ENCODE data around the gene AGBL4. TPM values are rescaled to one million over a fixed set of nuclear protein-coding genes. Genes with fewer than 3 reads are reported as not detected.

The AGBL4 gene
- total RNA-seq, 1 donor from 2014 or later = not detected

GRCh38 chr1:49181033-49181432 is 842.7 kb downstream of the AGBL4 start:
- DNase-seq = no peak

- DNase-seq = no peak
Observed at GRCh38 chr1:49171941-49172593, 851.7 kb downstream of the AGBL4 start.

- no peak for DNase-seq
Observed at GRCh38 chr1:49166031-49166430, 857.7 kb downstream of the AGBL4 start.

GRCh38 chr1:49163031-49163430 is 860.7 kb downstream of the AGBL4 start:
- DNase-seq = peak; percentile 2

GRCh38 chr1:49160677-49161076 is 863.1 kb downstream of the AGBL4 start:
- no peak for DNase-seq

GRCh38 chr1:49136738-49137251 is 887.0 kb downstream of the AGBL4 start:
- no peak for DNase-seq

GRCh38 chr1:49125746-49126145 is 898.0 kb downstream of the AGBL4 start:
- DNase-seq = peak; percentile 44

- no peak for DNase-seq
Observed at GRCh38 chr1:49111931-49112330, 911.8 kb downstream of the AGBL4 start.

GRCh38 chr1:49106445-49106844 is 917.3 kb downstream of the AGBL4 start:
- DNase-seq = no peak

- DNase-seq = no peak
Observed at GRCh38 chr1:49104575-49104974, 919.2 kb downstream of the AGBL4 start.

- DNase-seq = no peak
Observed at GRCh38 chr1:49102752-49103151, 921.0 kb downstream of the AGBL4 start.

- DNase-seq = no peak
Observed at GRCh38 chr1:49098866-49099265, 924.9 kb downstream of the AGBL4 start.

- DNase-seq = no peak
Observed at GRCh38 chr1:49086327-49086726, 937.4 kb downstream of the AGBL4 start.

- no peak for DNase-seq
Observed at GRCh38 chr1:49085079-49085478, 938.7 kb downstream of the AGBL4 start.

- peak; percentile 68 for DNase-seq
Observed at GRCh38 chr1:49060766-49061165, 963.0 kb downstream of the AGBL4 start.

- no peak for DNase-seq
Observed at GRCh38 chr1:49059087-49059486, 964.7 kb downstream of the AGBL4 start.

- no peak for DNase-seq
Observed at GRCh38 chr1:49052102-49052501, 971.7 kb downstream of the AGBL4 start.

GRCh38 chr1:49051647-49052046 is 972.1 kb downstream of the AGBL4 start:
- DNase-seq = no peak

GRCh38 chr1:49050041-49050440 is 973.7 kb downstream of the AGBL4 start:
- DNase-seq = no peak

GRCh38 chr1:49048188-49048587 is 975.6 kb downstream of the AGBL4 start:
- DNase-seq = peak; percentile 8

- DNase-seq = no peak
Observed at GRCh38 chr1:49046305-49046704, 977.4 kb downstream of the AGBL4 start.

GRCh38 chr1:49045371-49045770 is 978.4 kb downstream of the AGBL4 start:
- no peak for DNase-seq

GRCh38 chr1:49036700-49037099 is 987.1 kb downstream of the AGBL4 start:
- no peak for DNase-seq

GRCh38 chr1:49028396-49028795 is 995.4 kb downstream of the AGBL4 start:
- no peak for DNase-seq

All from tongue (tissue), 2 donors.